Tracheal epithelial cell (primary cell): Measurements from ENCODE around the gene TIMP2. TPM values are rescaled to one million over a fixed set of nuclear protein-coding genes. Genes with fewer than 3 reads are reported as not detected.

Experiments used
- total RNA-seq: library from RNA; depleted of rRNA; stranded (reverse); fragments of >200 nt; gene quantifications from 2 replicates; pipeline ENCODE4 v1.2.1, GENCODE V29; 2014

The TIMP2 gene, protein sequence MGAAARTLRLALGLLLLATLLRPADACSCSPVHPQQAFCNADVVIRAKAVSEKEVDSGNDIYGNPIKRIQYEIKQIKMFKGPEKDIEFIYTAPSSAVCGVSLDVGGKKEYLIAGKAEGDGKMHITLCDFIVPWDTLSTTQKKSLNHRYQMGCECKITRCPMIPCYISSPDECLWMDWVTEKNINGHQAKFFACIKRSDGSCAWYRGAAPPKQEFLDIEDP
- total RNA-seq, result 2.1 and 5.8 TPM in 2 replicates

DNA sequence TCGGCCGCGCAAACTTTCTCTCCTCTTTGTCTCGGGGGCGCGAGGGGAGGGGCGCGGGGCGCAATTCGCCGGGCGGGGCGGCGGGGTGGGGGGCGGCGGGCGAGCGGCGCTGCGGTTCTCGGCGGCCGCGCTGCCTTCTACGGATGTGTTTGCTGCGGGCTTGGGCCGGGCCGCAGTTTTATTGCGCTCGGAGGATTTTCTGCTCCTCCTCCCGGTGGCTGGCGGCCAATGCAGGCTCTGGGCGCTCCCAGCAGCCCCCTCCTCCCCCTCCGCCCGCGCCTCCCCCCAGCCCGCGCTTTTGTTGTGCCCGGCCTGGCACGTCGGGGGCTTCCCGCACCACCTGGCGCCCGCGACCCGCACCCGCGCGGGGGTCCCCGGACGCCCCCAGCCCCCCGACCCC is at the start of gene TIMP2:
Gene TIMP2 (minus strand): TSS at position 154 of the 400 bp plus-strand sequence. CDS start 299 bp downstream, outside the sequence.

DNA sequence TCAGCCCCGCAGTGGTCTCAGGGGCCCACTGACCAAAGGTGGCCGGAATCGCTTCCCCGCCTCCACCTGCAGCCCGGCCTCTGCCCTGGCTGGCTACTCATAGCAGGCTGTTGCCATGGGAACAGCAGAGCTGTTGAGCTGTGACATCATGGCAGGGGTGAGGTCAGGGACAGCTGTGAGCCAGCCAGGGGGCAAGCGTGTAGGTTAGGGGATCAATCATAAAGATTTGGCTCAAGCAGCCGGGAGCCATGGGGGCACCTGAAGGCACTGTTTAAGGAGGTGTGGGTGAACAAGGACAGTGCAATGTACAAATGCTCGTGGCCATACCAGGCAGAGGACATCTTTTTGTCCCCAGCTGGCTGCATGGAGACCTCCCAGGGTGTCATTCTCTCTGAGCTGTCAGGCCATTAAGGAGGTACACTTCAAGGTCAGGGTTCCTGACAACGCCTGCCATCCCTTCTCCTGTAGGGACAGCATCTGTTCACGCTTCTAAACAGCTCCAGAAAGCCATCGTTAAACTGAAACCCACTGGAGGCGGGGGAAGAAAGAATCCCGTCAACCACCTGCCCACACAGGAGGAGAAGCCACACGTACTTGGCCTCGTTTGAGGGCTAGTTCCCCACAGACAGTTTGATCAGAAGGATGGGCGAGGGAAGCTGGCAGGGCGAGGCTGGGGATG is 21.9 kb downstream of the TIMP2 start, which contains the start of gene CEP295NL:
Gene CEP295NL (minus strand): TSS at position 101 of the 679 bp plus-strand sequence. CDS start 1,373 bp downstream, outside the sequence.

DNA sequence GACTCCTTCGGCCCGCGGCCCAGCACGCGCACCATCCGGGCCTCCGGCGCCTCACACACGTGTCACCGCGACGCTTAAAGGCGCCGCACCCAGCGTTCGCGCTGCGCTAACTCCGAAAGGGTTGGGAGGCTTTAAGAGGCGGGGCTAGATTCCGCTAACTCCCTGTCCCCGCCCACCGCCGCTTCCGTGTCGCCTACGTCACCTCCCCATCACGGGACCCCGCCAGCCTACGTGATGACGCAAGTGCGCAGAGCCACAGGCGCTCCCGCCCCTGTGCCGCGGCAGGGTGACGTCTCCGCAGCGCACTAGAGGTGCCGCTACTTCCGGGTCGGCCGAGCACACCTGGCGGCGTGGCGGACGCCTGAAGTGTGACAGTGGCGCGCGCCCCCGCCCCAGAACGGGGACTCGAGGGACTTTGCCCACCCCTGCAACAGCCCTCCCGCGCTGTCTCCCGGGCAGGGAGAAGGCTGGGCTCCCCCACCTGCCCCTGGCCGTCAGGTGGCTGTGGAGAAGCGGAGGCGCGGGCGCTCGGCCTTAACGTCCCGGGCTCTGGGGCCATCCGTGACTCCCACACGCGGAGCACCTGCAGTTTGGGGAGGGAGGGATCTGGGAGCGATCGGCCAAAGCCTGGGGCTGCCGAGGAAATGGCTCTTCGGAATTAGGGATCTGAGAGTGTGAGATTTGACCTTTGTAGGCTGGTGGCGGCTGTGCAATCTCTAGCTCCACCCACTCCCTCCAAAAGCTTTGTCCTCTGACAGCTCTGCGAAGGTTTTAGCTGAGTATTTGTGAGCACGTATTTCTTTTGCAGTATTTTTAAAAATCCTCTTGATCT is 84.2 kb downstream of the TIMP2 start, which contains the start of gene USP36:
Gene USP36 (minus strand): TSS at position 35 of the 832 bp plus-strand sequence. CDS start 4,451 bp downstream, outside the sequence.

Other genes with a start within 250 kb of the TIMP2 start
- gene CYTH1, start 143.1 kb downstream of the TIMP2 start, total RNA-seq, result 27.1 and 34.2 TPM in 2 replicates
- gene USP36, start 84.6 kb downstream of the TIMP2 start, total RNA-seq, result 24.1 and 29.0 TPM in 2 replicates
- 0.24 TPM in 1 of 2 replicates, not detected in the other for gene CEP295NL, start 22.2 kb downstream of the TIMP2 start, total RNA-seq
- 235 and 420 TPM in 2 replicates for gene LGALS3BP, start 54.5 kb upstream of the TIMP2 start, total RNA-seq
- gene CANT1, start 84.4 kb upstream of the TIMP2 start, total RNA-seq, result 59.3 and 92.3 TPM in 2 replicates
- 18.6 TPM in 1 of 2 replicates, not detected in the other for gene C1QTNF1, start 98.8 kb upstream of the TIMP2 start, total RNA-seq
- gene ENGASE, start 149.4 kb upstream of the TIMP2 start, total RNA-seq, result 4.3 and 9.0 TPM in 2 replicates